ENCODE results near the gene TCEANC2.

Gene TCEANC2

DNA sequence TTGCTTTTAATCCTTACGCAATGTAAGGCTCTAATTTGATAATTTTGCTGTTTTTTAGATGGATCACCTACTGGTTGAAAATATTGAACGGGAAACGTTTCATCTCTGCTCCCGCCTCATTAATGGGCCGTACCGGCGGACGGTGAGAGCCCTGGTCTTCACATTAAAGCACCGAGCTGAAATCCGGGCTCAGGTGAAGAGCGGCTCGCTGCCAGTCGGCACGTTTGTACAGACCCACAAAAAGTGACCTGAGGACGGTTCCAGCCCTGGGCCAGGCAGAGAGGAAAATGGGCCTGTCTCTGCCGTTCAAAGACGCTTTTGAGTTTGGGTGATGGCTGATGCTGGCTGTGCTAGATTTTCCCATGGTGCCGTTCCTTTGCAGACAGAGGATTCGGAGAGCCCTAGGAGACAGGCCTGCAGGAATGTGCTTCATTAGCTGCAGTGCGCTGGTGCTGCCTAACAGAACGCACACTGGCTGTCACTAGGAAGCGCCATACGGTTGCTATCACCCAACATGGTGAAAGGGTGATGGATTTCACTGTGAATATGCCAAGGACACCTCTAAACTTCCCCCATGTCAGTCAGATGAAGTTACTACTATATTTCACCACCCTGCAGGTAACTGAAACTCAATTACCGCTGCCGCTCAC, 42.9 kb downstream of the TCEANC2 start:
- TF ChIP-seq POLR2AphosphoS5 (IDR thresholded peaks at IDR 0.05; ENCODE audit: low read depth, low read length) (no peak), FOXP2 (optimal IDR thresholded peaks at IDR 0.05; ENCODE audit: borderline replicate concordance, extremely low read depth, extremely low read length, insufficient read depth) (no peak), SIN3A (IDR thresholded peaks at IDR 0.05; ENCODE audit: borderline replicate concordance, insufficient read depth, low read length) (no peak), TAF1 (IDR thresholded peaks at IDR 0.05; ENCODE audit: borderline replicate concordance, insufficient read depth, low read length) (no peak)
- TF ChIP-seq, protein P1, sequence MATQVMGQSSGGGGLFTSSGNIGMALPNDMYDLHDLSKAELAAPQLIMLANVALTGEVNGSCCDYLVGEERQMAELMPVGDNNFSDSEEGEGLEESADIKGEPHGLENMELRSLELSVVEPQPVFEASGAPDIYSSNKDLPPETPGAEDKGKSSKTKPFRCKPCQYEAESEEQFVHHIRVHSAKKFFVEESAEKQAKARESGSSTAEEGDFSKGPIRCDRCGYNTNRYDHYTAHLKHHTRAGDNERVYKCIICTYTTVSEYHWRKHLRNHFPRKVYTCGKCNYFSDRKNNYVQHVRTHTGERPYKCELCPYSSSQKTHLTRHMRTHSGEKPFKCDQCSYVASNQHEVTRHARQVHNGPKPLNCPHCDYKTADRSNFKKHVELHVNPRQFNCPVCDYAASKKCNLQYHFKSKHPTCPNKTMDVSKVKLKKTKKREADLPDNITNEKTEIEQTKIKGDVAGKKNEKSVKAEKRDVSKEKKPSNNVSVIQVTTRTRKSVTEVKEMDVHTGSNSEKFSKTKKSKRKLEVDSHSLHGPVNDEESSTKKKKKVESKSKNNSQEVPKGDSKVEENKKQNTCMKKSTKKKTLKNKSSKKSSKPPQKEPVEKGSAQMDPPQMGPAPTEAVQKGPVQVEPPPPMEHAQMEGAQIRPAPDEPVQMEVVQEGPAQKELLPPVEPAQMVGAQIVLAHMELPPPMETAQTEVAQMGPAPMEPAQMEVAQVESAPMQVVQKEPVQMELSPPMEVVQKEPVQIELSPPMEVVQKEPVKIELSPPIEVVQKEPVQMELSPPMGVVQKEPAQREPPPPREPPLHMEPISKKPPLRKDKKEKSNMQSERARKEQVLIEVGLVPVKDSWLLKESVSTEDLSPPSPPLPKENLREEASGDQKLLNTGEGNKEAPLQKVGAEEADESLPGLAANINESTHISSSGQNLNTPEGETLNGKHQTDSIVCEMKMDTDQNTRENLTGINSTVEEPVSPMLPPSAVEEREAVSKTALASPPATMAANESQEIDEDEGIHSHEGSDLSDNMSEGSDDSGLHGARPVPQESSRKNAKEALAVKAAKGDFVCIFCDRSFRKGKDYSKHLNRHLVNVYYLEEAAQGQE (IDR thresholded peaks at IDR 0.05; ENCODE audit: insufficient read depth in 1 of 2, low read depth in 2 of 2, low read length in 2 of 2): no peak

DNA sequence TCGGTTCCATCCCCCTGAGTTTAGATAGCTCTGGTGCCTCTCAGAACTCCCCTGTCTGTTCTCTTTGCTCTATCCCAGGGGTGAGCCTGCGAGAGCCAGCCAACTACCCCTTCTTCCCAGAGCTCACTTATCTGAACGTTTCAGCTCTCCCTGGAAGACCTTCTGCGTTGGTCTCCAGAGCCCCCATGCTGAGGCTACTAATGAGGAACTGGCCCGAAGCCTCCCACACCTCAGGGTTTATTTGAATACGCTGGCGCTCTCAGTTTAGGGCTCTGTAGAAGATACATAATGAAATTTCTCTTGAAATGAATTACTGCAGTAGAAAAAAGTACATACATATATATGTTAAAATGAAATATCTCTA, 43.5 kb downstream of the TCEANC2 start:
- TF ChIP-seq TAF1 (IDR thresholded peaks at IDR 0.05; ENCODE audit: borderline replicate concordance, insufficient read depth, low read length) (no peak), FOXP2 (optimal IDR thresholded peaks at IDR 0.05; ENCODE audit: borderline replicate concordance, extremely low read depth, extremely low read length, insufficient read depth) (no peak), POLR2AphosphoS5 (IDR thresholded peaks at IDR 0.05; ENCODE audit: low read depth, low read length) (no peak), SIN3A (IDR thresholded peaks at IDR 0.05; ENCODE audit: borderline replicate concordance, insufficient read depth, low read length) (no peak)
- TF ChIP-seq, protein P1 (IDR thresholded peaks at IDR 0.05; ENCODE audit: insufficient read depth in 1 of 2, low read depth in 2 of 2, low read length in 2 of 2): no peak

DNA sequence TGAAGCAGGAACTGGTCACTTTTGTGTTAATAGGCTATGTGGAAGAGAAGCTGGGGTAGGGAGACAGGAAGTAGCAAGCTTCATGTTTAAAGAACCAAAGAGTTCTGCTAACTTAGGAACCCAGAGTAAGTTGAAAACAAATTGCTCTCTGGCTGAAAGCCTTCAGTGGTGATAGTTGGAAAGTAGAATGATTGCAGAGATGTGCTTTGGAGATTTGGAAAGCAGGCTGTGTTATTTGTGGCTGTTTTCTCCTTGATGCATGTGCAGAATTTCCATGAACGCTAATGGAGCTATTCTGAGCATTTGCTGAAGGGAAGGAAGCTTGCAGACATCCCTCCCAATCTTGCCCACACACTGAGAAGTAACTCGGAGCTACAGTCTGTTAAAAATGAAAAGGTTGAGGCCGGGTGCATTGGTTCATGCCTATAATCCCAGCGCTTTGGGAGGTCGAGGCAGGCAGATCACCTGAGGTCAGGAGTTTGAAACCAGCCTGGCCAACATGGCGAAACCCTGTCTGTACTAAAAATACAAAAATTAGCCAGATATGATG, 45.7 kb downstream of the TCEANC2 start:
- TF ChIP-seq TAF1 (IDR thresholded peaks at IDR 0.05; ENCODE audit: borderline replicate concordance, insufficient read depth, low read length) (no peak), FOXP2 (optimal IDR thresholded peaks at IDR 0.05; ENCODE audit: borderline replicate concordance, extremely low read depth, extremely low read length, insufficient read depth) (no peak), POLR2AphosphoS5 (IDR thresholded peaks at IDR 0.05; ENCODE audit: low read depth, low read length) (no peak), SIN3A (IDR thresholded peaks at IDR 0.05; ENCODE audit: borderline replicate concordance, insufficient read depth, low read length) (no peak)
- TF ChIP-seq, protein P1 (IDR thresholded peaks at IDR 0.05; ENCODE audit: insufficient read depth in 1 of 2, low read depth in 2 of 2, low read length in 2 of 2): no peak

DNA sequence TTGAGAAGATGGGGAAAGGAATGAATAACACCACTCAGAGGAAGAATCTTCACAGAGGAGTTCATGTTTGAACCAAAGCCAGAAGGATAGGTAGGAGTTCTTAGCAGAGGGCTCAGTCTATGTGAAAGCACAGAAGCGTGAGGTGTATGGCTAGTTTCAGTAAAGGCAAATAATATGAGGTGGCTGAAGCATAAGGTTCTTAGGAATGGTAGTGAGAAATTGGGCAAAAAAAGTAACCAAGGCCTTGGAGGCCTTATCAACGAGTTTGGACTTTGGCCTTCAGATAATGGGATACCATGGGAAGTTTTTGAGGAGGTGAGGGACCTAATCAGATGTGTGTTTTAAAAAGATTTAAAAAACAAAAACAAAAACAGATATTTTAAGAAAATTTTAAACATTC, 47.1 kb downstream of the TCEANC2 start:
- no peak for TF ChIP-seq POLR2AphosphoS5 (IDR thresholded peaks at IDR 0.05; ENCODE audit: low read depth, low read length)
- no peak for TF ChIP-seq FOXP2 (optimal IDR thresholded peaks at IDR 0.05; ENCODE audit: borderline replicate concordance, extremely low read depth, extremely low read length, insufficient read depth)
- TF ChIP-seq TAF1 (IDR thresholded peaks at IDR 0.05; ENCODE audit: borderline replicate concordance, insufficient read depth, low read length): no peak
- TF ChIP-seq, protein P1 (IDR thresholded peaks at IDR 0.05; ENCODE audit: insufficient read depth in 1 of 2, low read depth in 2 of 2, low read length in 2 of 2): no peak
- no peak for TF ChIP-seq SIN3A (IDR thresholded peaks at IDR 0.05; ENCODE audit: borderline replicate concordance, insufficient read depth, low read length)
